A673 (cell line): ENCODE results near the gene DCAF7.

Source experiments
- EZH2 ChIP-seq: fragments of 200-600 bp; sonication (generic); IDR thresholded peaks from 2 replicates; pipeline ENCODE4 v1.6.1; 2017; ENCODE audit warnings: borderline replicate concordance, low read depth, mild to moderate bottlenecking, mixed read lengths, antibody characterized with exemption, low read length; ENCODE audit not compliant: poor library complexity, severe bottlenecking
- TF ChIP-seq, protein P1 (sequence below): fragments of 300-800, 200-600 bp; sonication (generic); conservative IDR thresholded peaks from 2 replicates; pipeline ENCODE4 v1.5.1; 2017; ENCODE audit warnings: low read depth, mild to moderate bottlenecking, antibody characterized with exemption, low read length, moderate library complexity, mixed read lengths

DNA sequence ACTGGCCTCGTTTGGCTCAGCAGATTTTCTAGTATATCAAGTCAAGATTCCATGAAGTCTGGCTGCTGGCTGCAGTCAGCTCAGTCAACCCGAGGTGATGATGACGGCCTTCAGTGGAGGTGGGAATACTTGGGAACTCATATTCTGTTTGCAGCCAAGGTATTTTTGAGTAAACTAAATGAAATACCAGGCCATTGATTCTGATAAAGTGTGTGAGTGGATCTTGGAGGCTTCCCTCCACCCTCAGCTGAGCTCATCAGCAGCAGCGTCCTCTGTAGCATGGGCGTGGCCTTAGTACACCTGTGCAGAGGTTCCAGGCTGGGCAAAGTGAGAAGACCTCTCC is 28.5 kb downstream of the DCAF7 start:
- TF ChIP-seq, protein P1, sequence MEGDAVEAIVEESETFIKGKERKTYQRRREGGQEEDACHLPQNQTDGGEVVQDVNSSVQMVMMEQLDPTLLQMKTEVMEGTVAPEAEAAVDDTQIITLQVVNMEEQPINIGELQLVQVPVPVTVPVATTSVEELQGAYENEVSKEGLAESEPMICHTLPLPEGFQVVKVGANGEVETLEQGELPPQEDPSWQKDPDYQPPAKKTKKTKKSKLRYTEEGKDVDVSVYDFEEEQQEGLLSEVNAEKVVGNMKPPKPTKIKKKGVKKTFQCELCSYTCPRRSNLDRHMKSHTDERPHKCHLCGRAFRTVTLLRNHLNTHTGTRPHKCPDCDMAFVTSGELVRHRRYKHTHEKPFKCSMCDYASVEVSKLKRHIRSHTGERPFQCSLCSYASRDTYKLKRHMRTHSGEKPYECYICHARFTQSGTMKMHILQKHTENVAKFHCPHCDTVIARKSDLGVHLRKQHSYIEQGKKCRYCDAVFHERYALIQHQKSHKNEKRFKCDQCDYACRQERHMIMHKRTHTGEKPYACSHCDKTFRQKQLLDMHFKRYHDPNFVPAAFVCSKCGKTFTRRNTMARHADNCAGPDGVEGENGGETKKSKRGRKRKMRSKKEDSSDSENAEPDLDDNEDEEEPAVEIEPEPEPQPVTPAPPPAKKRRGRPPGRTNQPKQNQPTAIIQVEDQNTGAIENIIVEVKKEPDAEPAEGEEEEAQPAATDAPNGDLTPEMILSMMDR, result no peak
- TF ChIP-seq EZH2, result no peak
